Thymus (tissue), 11 donors: ENCODE results near the gene SNRNP200. TPM values are rescaled to one million over a fixed set of nuclear protein-coding genes. Genes with fewer than 3 reads are reported as not detected.

Experiments used
- DNase-seq, 9 donors: peaks; one replicate each; pipeline ENCODE4 v3.0.0-alpha.2; 2013; ENCODE audit warnings: low spot score in 9 of 9, low read depth in 6 of 9, missing footprints in 1 of 9
- H3K27ac ChIP-seq, 2 donors: one replicate each; pipeline ENCODE4 v1.5.1; 2013; ENCODE audit warnings: control low read depth in 1 of 2, low read depth in 1 of 2, low read length in 1 of 2, mild to moderate bottlenecking in 1 of 2, moderate library complexity in 1 of 2
- H3K27me3 ChIP-seq, 2 donors: one replicate each; pipeline ENCODE4 v1.5.1; 2013; ENCODE audit warnings: low read length in 1 of 2; ENCODE audit not compliant: control insufficient read depth in 2 of 2, insufficient read depth in 1 of 2
- H3K36me3 ChIP-seq, 2 donors: one replicate each; pipeline ENCODE4 v1.5.1; 2013; ENCODE audit warnings: low read length in 1 of 2, mild to moderate bottlenecking in 1 of 2, moderate library complexity in 1 of 2; ENCODE audit not compliant: control insufficient read depth in 2 of 2, insufficient read depth in 2 of 2
- H3K4me1 ChIP-seq, 2 donors: one replicate each; pipeline ENCODE4 v1.5.1; 2013; ENCODE audit warnings: low read length in 2 of 2; ENCODE audit not compliant: control insufficient read depth in 2 of 2, insufficient read depth in 2 of 2
- H3K4me3 ChIP-seq, 2 donors: one replicate each; pipeline ENCODE4 v1.5.1; 2013; ENCODE audit warnings: low read length in 2 of 2, control low read depth in 1 of 2, mild to moderate bottlenecking in 1 of 2
- H3K9me3 ChIP-seq, 2 donors: one replicate each; pipeline ENCODE4 v1.5.1; 2013; ENCODE audit warnings: low read length in 1 of 2, mild to moderate bottlenecking in 1 of 2; ENCODE audit not compliant: control insufficient read depth in 2 of 2, insufficient read depth in 1 of 2
- WGBS: extraction: QIAGEN DNeasy Blood & Tissue Kit; methylation state at CpG from one replicate; pipeline ENCODE4 v1.1.7; 2013; 5-methylcytosine and 5-hydroxymethylcytosine counted together
- polyA plus RNA-seq: library from polyadenylated mRNA; stranded (reverse); fragments of 200-250 nt; gene quantifications from one replicate; pipeline ENCODE4 v1.2.3, GENCODE V29; 2013
- total RNA-seq: library from RNA; stranded (reverse); fragments of 120-200 nt; gene quantifications from one replicate; pipeline ENCODE4 v1.2.4, GENCODE V29; 2013
- donor health status: healthy.

SNRNP200 gene
- total and polyA plus RNA-seq, 2 donors, result 51.1 to 105 TPM

DNA sequence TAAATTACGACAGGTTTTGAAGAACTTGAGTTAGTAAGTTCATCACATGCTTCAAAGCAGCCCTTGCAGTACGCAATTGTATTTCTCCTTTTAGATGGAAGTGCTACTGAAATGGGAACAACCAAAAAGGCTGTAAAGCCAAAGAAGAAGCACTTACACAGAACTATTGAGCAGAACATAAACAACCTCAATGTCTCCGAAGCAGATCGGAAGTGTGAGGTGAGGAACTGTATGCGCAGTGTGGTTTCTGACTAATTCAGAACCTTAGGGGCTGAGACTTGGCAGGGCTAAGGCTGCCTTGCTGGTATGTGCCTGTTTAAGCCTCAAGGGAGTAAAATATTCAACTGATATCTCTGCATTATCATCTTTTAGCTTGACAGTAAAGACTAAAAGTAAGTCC is 38.7 kb upstream of the SNRNP200 start:
- H3K9me3 ChIP-seq, result no peaks in the 10 kb centered on the region
- no peaks in the 10 kb centered on the region for H3K4me1 ChIP-seq
- no peak overlapping the region for H3K4me3 ChIP-seq
- H3K36me3 ChIP-seq, result peaks cover 42 to 79% of the 10 kb centered on the region in 2 donors
- H3K27ac ChIP-seq, result no peak overlapping the region
- DNase-seq, result peak in 2 of 9 donors; percentile 8 to 25
- 95% methylated on average over 5 of the region's 5 CpGs for WGBS
- no peaks in the 10 kb centered on the region for H3K27me3 ChIP-seq

DNA sequence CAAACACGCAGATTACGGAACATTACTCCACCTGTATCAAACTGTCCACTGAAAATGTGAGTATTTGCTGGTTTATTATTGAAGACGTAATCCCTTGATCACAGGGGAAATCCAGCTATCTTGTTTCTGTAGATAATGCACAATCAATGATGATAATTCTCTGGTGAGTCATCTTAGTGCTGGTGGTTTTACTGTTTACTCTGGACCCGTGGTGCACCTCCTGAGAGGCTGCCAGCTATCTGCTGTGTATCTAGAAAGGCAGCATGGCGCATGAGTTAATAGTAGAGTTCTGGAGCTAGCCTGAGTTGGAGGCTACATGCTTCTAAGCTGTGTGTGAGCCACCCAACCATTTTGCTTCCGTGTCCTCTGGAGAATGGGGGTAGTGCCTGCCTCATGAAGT is 36.7 kb upstream of the SNRNP200 start:
- Histone ChIP-seq H3K9me3 (no peaks in the 10 kb centered on the region), H3K36me3 (peaks cover 33 to 65% of the 10 kb centered on the region in 2 donors), H3K4me1 (peaks cover 3% of the 10 kb centered on the region in 2 donors), H3K27me3 (no peaks in the 10 kb centered on the region), H3K4me3 (no peak overlapping the region), H3K27ac (no peak overlapping the region)
- 96% methylated on average over 6 of the region's 6 CpGs for WGBS
- DNase-seq, result no peak

DNA sequence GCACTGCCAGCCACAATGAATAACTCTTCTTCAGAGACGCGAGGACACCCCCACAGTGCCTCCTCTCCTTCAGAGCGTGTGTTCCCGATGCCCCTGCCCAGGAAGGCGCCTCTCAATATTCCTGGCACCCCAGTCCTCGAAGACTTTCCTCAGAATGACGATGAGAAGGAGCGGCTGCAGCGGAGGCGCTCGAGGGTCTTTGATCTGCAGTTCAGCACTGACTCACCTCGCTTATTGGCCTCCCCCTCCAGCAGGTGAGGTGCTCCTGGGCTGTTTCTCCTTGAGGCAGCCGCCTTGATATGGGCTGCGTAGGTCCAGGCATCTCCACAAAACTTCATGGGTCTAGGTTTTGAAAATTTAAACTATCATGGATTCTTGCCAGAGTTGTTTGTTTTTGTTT is 36.3 kb upstream of the SNRNP200 start:
- Histone ChIP-seq H3K4me1 (peaks cover 3 to 5% of the 10 kb centered on the region in 2 donors), H3K9me3 (no peaks in the 10 kb centered on the region), H3K4me3 (no peak overlapping the region), H3K36me3 (peaks cover 29 to 61% of the 10 kb centered on the region in 2 donors), H3K27ac (no peak overlapping the region), H3K27me3 (no peaks in the 10 kb centered on the region)
- no peak for DNase-seq
- WGBS, result 97% methylated on average over 14 of the region's 14 CpGs

DNA sequence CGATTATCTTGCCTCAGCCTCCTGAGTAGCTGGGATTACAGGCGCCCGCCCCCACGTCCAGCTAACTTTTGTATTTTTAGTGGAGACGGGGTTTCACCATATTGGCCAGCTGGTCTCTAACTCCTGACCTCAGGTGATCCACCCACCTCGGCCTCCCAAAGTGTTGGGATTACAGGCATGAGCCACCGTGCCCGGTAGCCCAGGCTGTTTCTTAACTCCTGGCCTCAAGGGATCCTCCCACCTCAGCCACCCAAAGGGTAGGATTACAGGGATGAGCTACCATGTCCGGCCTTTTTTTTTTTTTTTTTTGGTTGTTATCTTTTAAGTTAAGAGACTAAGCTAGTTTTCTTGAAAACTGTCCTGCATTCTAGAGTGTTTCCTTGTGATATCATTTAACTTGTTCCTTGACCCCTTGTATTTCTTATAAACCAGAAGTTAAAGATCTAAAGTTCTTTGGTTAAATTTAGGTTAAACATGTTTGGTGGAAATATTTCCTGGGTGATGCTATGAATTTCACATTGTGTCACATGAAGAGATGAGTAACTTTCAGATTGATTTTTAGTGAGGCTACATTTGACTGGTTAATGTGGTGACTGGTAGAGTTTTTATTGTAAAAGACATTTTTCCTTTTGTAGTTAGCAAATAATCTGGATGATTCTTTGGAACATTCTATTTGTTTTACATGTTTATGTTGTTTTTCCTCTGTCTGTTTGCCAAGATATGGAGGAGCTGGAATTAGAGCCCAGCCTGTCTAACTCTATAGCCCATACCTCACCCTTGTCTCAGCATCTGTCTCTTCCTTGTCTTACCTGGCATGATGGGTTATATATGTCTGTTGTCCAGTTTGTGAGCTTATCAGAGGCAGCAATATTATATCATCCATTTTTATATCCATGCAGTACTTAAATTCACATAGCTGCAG is 35.4 kb upstream of the SNRNP200 start:
- WGBS, result 98% methylated on average over 9 of the region's 9 CpGs
- H3K36me3 ChIP-seq, result peaks cover 20 to 52% of the 10 kb centered on the region in 2 donors
- H3K27me3 ChIP-seq, result no peaks in the 10 kb centered on the region
- no peak for DNase-seq
- H3K9me3 ChIP-seq, result no peaks in the 10 kb centered on the region
- H3K27ac ChIP-seq, result no peak overlapping the region
- no peak overlapping the region for H3K4me3 ChIP-seq
- peaks cover 5 to 12% of the 10 kb centered on the region in 2 donors for H3K4me1 ChIP-seq

DNA sequence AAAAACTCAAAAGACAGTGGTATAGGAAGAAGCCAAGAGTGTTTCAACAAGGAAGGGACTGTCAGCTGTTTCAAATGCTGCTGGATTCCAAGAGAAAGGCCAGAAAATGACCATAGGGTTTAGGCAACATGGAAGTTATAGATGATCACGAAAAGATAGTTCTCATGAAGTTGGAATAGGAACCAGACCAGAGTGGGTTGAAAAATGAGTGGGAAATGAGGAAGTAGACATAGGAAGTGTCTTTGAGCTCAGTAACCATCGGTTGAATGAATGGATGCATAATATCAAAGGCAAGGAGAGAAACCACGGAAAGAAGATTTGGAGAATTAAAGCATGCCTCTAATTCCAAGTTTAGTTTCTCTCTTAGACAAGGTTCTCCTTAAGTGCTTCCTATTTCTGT is 31.5 kb upstream of the SNRNP200 start:
- peaks cover 4 to 14% of the 10 kb centered on the region in 2 donors for H3K36me3 ChIP-seq
- no peak overlapping the region for H3K27ac ChIP-seq
- peaks cover 9 to 20% of the 10 kb centered on the region in 2 donors for H3K4me1 ChIP-seq
- no peaks in the 10 kb centered on the region for H3K9me3 ChIP-seq
- no peak for DNase-seq
- H3K4me3 ChIP-seq, result peak overlapping the region in 1 of 2 donors; percentile 81
- WGBS, result 53% methylated on average over 3 of the region's 3 CpGs
- no peaks in the 10 kb centered on the region for H3K27me3 ChIP-seq

DNA sequence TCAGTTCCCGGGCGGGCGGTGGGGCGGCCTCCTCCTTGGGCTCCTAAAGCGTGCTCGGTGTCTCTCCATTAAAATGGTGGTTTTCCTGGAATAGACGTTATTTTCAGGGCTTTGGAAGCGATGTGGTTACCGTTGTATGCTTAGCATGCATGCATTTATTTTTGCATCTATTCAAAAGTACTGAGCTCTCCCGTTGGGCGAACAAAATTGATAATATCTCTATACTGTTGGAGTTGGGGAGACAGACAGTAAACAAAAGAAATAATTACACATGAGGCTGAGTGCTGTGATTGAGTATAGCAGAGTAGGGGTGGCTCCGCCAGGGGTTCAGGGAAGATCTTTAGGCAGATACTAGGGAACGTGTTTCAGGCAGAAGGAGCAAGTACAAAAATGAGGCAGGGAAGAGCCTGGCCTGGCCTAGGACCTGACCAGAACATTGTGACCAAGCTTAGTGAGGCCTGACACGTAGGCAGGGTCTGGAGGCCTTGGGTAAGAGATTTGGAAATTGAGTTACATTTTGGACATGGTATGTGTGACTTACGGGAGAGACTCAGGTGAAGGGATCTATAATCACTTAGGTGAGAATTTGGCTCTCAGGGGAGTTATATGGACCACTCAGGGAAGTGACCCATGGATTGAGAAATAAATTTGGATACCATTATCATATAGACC is 30.9 kb upstream of the SNRNP200 start:
- H3K4me1 ChIP-seq, result peaks cover 9 to 20% of the 10 kb centered on the region in 2 donors
- DNase-seq, result no peak
- H3K9me3 ChIP-seq, result no peaks in the 10 kb centered on the region
- no peaks in the 10 kb centered on the region for H3K27me3 ChIP-seq
- H3K27ac ChIP-seq, result peak overlapping the region; percentile 31 to 62
- WGBS, result 21% methylated on average over 15 of the region's 15 CpGs
- peaks cover 0 to 8% of the 10 kb centered on the region in 2 donors for H3K36me3 ChIP-seq
- H3K4me3 ChIP-seq, result peak overlapping the region; percentile 57 to 81

DNA sequence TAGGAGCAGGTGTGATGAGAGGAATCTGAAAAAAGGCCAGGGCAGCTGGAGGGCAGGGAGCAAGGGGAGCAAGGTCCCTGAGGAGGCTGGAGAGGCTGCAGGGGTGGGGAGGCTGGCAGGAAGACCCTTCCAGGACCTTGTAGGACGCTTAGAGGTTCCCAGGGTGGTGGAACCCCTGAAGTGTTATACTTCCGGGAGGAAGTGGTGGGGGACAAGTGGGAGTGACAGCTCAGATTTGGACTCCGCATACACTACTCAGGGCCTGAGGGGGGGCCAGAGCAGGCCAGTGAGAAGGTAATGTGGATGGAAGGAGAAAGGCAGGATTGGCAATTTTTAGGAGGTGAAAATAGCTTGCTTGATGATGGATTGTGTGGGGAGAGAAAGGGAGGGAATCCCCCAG is 28.4 kb upstream of the SNRNP200 start:
- WGBS, result 89% methylated on average over 3 of the region's 3 CpGs
- Histone ChIP-seq H3K4me1 (peaks cover 9 to 20% of the 10 kb centered on the region in 2 donors), H3K36me3 (peaks cover 0 to under 1% of the 10 kb centered on the region in 2 donors), H3K27ac (no peak overlapping the region), H3K4me3 (no peak overlapping the region), H3K9me3 (no peaks in the 10 kb centered on the region), H3K27me3 (no peaks in the 10 kb centered on the region)
- DNase-seq, result no peak

DNA sequence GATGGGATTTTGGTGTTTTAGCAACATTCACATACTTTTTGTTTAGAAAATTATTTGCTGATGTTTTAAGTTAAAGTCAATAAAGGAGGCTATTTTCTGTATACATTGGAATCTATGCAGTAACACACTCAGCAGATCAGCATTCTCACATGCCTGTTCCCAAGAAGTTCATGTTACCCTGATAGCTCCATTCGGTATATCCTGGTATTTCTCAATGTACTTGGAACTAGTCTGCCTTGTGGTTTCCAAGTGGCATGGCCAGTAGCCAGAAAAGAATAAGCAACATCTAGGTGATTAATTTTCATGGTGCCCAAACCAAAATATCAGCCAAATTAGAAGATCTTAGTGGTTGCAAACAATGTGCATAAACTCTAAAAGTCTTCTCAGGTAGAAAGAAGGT is 25.1 kb upstream of the SNRNP200 start:
- 93% methylated on average over 1 of the region's 1 CpG for WGBS
- no peak for DNase-seq

DNA sequence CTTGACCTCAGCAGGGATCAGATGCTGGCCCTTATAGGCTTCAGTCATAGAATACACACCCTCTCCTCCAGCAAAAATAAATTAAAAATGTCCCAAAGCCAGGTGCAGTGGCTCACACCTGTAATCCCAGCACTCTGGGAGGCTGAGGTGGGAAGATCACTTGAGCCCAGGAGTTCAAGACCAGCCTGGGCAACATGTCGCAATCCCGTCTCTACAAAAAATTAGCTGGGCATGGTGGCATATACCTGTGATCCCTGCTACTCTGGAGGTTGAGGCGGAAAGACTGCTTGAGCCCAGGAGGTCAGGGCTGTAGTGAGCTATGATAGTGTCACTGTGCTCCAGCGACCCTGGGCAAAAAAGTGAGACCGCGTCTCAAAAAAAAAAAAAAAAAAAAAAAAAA is 24.5 kb upstream of the SNRNP200 start:
- H3K36me3 ChIP-seq, result peaks cover 15 to 22% of the 10 kb centered on the region in 2 donors
- WGBS, result over 99% methylated on average over 6 of the region's 6 CpGs
- H3K4me1 ChIP-seq, result peaks cover 18 to 21% of the 10 kb centered on the region in 2 donors
- no peak overlapping the region for H3K27ac ChIP-seq
- no peaks in the 10 kb centered on the region for H3K9me3 ChIP-seq
- no peak for DNase-seq
- no peaks in the 10 kb centered on the region for H3K27me3 ChIP-seq
- no peak overlapping the region for H3K4me3 ChIP-seq

More for the DNA sequence above, 25.1 kb upstream of the SNRNP200 start:
- Histone ChIP-seq H3K4me3 (no peak overlapping the region), H3K9me3 (no peaks in the 10 kb centered on the region), H3K4me1 (peaks cover 15 to 22% of the 10 kb centered on the region in 2 donors), H3K27ac (no peak overlapping the region), H3K27me3 (no peaks in the 10 kb centered on the region), H3K36me3 (peaks cover 15 to 22% of the 10 kb centered on the region in 2 donors)
